Liver (tissue), 9 donors: ENCODE results near the gene DNAJB4. TPM values are rescaled to one million over a fixed set of nuclear protein-coding genes. Genes with fewer than 3 reads are reported as not detected.

Experiments used
- DNase-seq: peaks from one replicate; pipeline ENCODE4 v3.0.0-alpha.2; 2017; ENCODE audit warnings: low spot score
- H3K27ac ChIP-seq, 2 donors: one replicate each; pipeline ENCODE4 v1.7.0; 2013; ENCODE audit warnings: inconsistent platforms in 2 of 2, low read length in 2 of 2, control low read depth in 1 of 2, low read depth in 1 of 2, mild to moderate bottlenecking in 1 of 2
- H3K27me3 ChIP-seq, 4 donors: one replicate each; pipeline versions ENCODE4 v1.6.1 to v1.7.0; 2013; ENCODE audit warnings: low read length in 3 of 4, inconsistent platforms in 1 of 4, mild to moderate bottlenecking in 1 of 4, moderate library complexity in 1 of 4; ENCODE audit not compliant: control insufficient read depth in 4 of 4, insufficient read depth in 4 of 4
- H3K36me3 ChIP-seq, 4 donors: one replicate each; pipeline versions ENCODE4 v1.6.1 to v1.7.0; 2013; ENCODE audit warnings: low read length in 3 of 4, mild to moderate bottlenecking in 3 of 4, low read depth in 1 of 4, moderate library complexity in 1 of 4; ENCODE audit not compliant: control insufficient read depth in 4 of 4, insufficient read depth in 3 of 4
- H3K4me1 ChIP-seq, 4 donors: one replicate each; pipeline versions ENCODE4 v1.6.1 to v1.7.0; 2013; ENCODE audit warnings: low read length in 3 of 4, mild to moderate bottlenecking in 3 of 4, moderate library complexity in 1 of 4; ENCODE audit not compliant: control insufficient read depth in 4 of 4, insufficient read depth in 4 of 4
- H3K4me3 ChIP-seq, 3 donors: one replicate each; pipeline versions ENCODE4 v1.6.1 to v1.7.0; 2013; ENCODE audit warnings: low read length in 3 of 3, control low read depth in 1 of 3, low read depth in 1 of 3, mild to moderate bottlenecking in 1 of 3
- H3K9ac ChIP-seq, 2 donors: one replicate each; pipeline ENCODE4 v1.7.0; 2013; ENCODE audit warnings: low read length in 2 of 2, mild to moderate bottlenecking in 2 of 2, moderate library complexity in 2 of 2, control low read depth in 1 of 2, low read depth in 1 of 2
- H3K9me3 ChIP-seq, 4 donors: one replicate each; pipeline versions ENCODE4 v1.6.1 to v1.7.0; 2013; ENCODE audit warnings: low read length in 3 of 4; ENCODE audit not compliant: control insufficient read depth in 4 of 4
- EGR1 ChIP-seq, 2 donors: IDR thresholded peaks; 2 replicates each; pipeline ENCODE4 v1.6.1; 2016 to 2018; ENCODE audit warnings: antibody characterized with exemption in 2 of 2, low read depth in 2 of 2
- FOXA1 ChIP-seq: IDR thresholded peaks from 2 replicates; pipeline ENCODE4 v1.6.1; 2016; ENCODE audit warnings: antibody characterized with exemption
- FOXA2 ChIP-seq: IDR thresholded peaks from 2 replicates; pipeline ENCODE4 v1.6.1; 2016; ENCODE audit warnings: antibody characterized with exemption
- GABPA ChIP-seq, 2 donors: IDR thresholded peaks in 1 of 2; conservative IDR thresholded peaks in 1 of 2; 2 replicates each; pipeline ENCODE4 v1.6.1; 2016; ENCODE audit warnings: antibody characterized with exemption in 2 of 2, mild to moderate bottlenecking in 1 of 2, moderate library complexity in 1 of 2
- JUND ChIP-seq, 2 donors: IDR thresholded peaks; 2 replicates each; pipeline ENCODE4 v1.6.1; 2016; ENCODE audit warnings: antibody characterized with exemption in 2 of 2
- NR2F2 ChIP-seq: IDR thresholded peaks from 2 replicates; pipeline ENCODE4 v1.6.1; 2016; ENCODE audit warnings: antibody characterized with exemption
- RAD21 ChIP-seq, 2 donors: IDR thresholded peaks; 2 replicates each; pipeline ENCODE4 v1.6.1; 2016; ENCODE audit warnings: antibody characterized with exemption in 2 of 2, mild to moderate bottlenecking in 2 of 2
- SP1 ChIP-seq: IDR thresholded peaks from 2 replicates; pipeline ENCODE4 v1.6.1; 2018; ENCODE audit warnings: antibody characterized with exemption, mild to moderate bottlenecking
- WGBS: extraction: QIAGEN DNeasy Blood & Tissue Kit; methylation state at CpG from one replicate; pipeline ENCODE4 v1.1.7; 2013; 5-methylcytosine and 5-hydroxymethylcytosine counted together
- polyA plus RNA-seq, 2 donors: library from polyadenylated mRNA; stranded (reverse) in 1 of 2; unstranded in 1 of 2; fragments of 200-250 nt in 1 of 2; fragments of >200 nt in 1 of 2; fragmentation: Nextera tagmentation in 1 of 2; extraction: Ambion mirVana in 1 of 2; gene quantifications; one replicate each; pipeline versions ENCODE4 v1.2.1 to v1.2.3, GENCODE V29; 2013 to 2015
- total RNA-seq, 2 donors: library from RNA; depleted of rRNA; stranded (reverse); fragments of >200 nt; gene quantifications; one replicate each; pipeline ENCODE4 v1.2.3, GENCODE V29; 2014
- TF ChIP-seq, protein P1 (sequence below): IDR thresholded peaks from 2 replicates; pipeline ENCODE4 v1.6.1; 2016; ENCODE audit warnings: antibody characterized with exemption
- TF ChIP-seq, protein P2 (sequence below): IDR thresholded peaks from 2 replicates; pipeline ENCODE4 v1.6.1; 2016; ENCODE audit warnings: antibody characterized with exemption, mild to moderate bottlenecking
- TF ChIP-seq, protein P3 (sequence below): IDR thresholded peaks from 2 replicates; pipeline ENCODE4 v1.6.1; 2016; ENCODE audit warnings: antibody characterized with exemption
- TF ChIP-seq, protein P4 (sequence below): fragments of 150-350 bp; IDR thresholded peaks from 2 replicates; pipeline ENCODE4 v1.5.1; 2017; ENCODE audit warnings: improper control_type of control experiment, low read depth, low read length; ENCODE audit not compliant: missing input control
- TF ChIP-seq, protein P5 (sequence below): IDR thresholded peaks from 2 replicates; pipeline ENCODE4 v1.6.1; 2016; ENCODE audit warnings: antibody characterized with exemption
- donor health status: healthy.
- donor health status: healthy.
- donor health status: healthy.
- donor health status: healthy.
- donor health status: healthy.

The DNAJB4 gene
- total and polyA plus RNA-seq, 4 donors: 5.7 to 21.6 (median 10.0) TPM

DNA sequence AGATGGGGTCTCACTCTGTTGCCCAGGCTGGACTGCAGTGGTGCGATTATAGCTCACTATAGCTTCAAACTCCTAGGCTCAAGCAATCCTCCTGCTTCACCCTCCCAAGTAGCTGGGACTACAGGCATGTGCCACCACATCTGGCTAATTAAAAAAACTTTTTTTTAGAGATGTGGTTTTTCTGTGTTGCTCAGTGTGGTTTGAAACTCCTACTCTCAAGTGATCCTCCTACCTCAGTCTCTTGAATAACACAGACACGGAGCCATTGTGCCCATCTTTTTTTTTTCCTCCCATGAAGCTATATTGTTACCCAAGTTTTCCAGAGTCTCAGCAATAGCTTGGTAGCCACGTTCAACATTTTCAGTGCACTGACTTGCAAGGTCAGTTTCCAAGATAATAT, 43.7 kb downstream of the DNAJB4 start:
- no peak for DNase-seq
- no peak overlapping the region for H3K9ac ChIP-seq
- peaks cover 2 to 44% (median 28%) of the 10 kb centered on the region in 4 donors for H3K4me1 ChIP-seq
- H3K27me3 ChIP-seq: no peaks in the 10 kb centered on the region
- TF ChIP-seq FOXA2: no peak
- TF ChIP-seq JUND (IDR thresholded peaks at IDR 0.05): no peak
- no peak for TF ChIP-seq EGR1 (IDR thresholded peaks at IDR 0.05; ENCODE audit: low read depth in 2 of 2)
- TF ChIP-seq, protein P1, sequence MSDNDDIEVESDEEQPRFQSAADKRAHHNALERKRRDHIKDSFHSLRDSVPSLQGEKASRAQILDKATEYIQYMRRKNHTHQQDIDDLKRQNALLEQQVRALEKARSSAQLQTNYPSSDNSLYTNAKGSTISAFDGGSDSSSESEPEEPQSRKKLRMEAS: no peak
- TF ChIP-seq, protein P2, sequence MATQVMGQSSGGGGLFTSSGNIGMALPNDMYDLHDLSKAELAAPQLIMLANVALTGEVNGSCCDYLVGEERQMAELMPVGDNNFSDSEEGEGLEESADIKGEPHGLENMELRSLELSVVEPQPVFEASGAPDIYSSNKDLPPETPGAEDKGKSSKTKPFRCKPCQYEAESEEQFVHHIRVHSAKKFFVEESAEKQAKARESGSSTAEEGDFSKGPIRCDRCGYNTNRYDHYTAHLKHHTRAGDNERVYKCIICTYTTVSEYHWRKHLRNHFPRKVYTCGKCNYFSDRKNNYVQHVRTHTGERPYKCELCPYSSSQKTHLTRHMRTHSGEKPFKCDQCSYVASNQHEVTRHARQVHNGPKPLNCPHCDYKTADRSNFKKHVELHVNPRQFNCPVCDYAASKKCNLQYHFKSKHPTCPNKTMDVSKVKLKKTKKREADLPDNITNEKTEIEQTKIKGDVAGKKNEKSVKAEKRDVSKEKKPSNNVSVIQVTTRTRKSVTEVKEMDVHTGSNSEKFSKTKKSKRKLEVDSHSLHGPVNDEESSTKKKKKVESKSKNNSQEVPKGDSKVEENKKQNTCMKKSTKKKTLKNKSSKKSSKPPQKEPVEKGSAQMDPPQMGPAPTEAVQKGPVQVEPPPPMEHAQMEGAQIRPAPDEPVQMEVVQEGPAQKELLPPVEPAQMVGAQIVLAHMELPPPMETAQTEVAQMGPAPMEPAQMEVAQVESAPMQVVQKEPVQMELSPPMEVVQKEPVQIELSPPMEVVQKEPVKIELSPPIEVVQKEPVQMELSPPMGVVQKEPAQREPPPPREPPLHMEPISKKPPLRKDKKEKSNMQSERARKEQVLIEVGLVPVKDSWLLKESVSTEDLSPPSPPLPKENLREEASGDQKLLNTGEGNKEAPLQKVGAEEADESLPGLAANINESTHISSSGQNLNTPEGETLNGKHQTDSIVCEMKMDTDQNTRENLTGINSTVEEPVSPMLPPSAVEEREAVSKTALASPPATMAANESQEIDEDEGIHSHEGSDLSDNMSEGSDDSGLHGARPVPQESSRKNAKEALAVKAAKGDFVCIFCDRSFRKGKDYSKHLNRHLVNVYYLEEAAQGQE: no peak
- TF ChIP-seq RAD21 (IDR thresholded peaks at IDR 0.05): no peak
- TF ChIP-seq, protein P3, sequence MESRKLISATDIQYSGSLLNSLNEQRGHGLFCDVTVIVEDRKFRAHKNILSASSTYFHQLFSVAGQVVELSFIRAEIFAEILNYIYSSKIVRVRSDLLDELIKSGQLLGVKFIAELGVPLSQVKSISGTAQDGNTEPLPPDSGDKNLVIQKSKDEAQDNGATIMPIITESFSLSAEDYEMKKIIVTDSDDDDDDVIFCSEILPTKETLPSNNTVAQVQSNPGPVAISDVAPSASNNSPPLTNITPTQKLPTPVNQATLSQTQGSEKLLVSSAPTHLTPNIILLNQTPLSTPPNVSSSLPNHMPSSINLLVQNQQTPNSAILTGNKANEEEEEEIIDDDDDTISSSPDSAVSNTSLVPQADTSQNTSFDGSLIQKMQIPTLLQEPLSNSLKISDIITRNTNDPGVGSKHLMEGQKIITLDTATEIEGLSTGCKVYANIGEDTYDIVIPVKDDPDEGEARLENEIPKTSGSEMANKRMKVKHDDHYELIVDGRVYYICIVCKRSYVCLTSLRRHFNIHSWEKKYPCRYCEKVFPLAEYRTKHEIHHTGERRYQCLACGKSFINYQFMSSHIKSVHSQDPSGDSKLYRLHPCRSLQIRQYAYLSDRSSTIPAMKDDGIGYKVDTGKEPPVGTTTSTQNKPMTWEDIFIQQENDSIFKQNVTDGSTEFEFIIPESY: no peak
- TF ChIP-seq GABPA (IDR thresholded peaks at IDR 0.05 in 1 of 2, conservative IDR thresholded peaks at IDR 0.05 in 1 of 2): no peak
- no peak for TF ChIP-seq FOXA1
- TF ChIP-seq SP1: no peak
- TF ChIP-seq, protein P4, sequence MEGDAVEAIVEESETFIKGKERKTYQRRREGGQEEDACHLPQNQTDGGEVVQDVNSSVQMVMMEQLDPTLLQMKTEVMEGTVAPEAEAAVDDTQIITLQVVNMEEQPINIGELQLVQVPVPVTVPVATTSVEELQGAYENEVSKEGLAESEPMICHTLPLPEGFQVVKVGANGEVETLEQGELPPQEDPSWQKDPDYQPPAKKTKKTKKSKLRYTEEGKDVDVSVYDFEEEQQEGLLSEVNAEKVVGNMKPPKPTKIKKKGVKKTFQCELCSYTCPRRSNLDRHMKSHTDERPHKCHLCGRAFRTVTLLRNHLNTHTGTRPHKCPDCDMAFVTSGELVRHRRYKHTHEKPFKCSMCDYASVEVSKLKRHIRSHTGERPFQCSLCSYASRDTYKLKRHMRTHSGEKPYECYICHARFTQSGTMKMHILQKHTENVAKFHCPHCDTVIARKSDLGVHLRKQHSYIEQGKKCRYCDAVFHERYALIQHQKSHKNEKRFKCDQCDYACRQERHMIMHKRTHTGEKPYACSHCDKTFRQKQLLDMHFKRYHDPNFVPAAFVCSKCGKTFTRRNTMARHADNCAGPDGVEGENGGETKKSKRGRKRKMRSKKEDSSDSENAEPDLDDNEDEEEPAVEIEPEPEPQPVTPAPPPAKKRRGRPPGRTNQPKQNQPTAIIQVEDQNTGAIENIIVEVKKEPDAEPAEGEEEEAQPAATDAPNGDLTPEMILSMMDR: no peak
- TF ChIP-seq NR2F2: no peak
- WGBS: 84% methylated on average over 3 of the region's 3 CpGs
- H3K27ac ChIP-seq: no peak overlapping the region
- H3K9me3 ChIP-seq: no peaks in the 10 kb centered on the region
- H3K36me3 ChIP-seq: no peaks in the 10 kb centered on the region
- no peak overlapping the region for H3K4me3 ChIP-seq

DNA sequence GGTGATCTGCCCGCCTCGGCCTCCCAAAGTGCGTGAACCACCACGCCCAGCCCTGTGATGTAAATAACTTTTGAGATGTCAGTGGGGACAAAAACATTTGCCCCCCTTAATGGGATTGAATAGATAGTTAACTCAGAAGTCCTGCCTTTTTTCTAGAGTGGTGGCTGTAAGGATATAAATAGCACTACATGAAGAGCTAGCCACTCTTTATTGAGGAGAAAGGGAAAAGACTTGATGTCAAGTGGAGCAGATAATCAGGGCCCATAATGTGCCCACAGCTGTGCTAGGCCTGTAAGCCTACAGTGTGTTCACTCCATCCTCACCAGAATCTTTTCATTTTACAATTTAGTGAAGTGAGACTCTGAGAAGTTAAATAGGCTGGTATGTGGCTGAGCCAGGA, 44.7 kb downstream of the DNAJB4 start:
- H3K27me3 ChIP-seq: no peaks in the 10 kb centered on the region
- no peak overlapping the region for H3K9ac ChIP-seq
- no peak overlapping the region for H3K4me3 ChIP-seq
- H3K27ac ChIP-seq: no peak overlapping the region
- 97% methylated on average over 4 of the region's 4 CpGs for WGBS
- DNase-seq: no peak
- no peaks in the 10 kb centered on the region for H3K36me3 ChIP-seq
- H3K9me3 ChIP-seq: no peaks in the 10 kb centered on the region
- H3K4me1 ChIP-seq: peaks cover 2 to 34% (median 25%) of the 10 kb centered on the region in 4 donors
- TF ChIP-seq GABPA (IDR thresholded peaks at IDR 0.05 in 1 of 2, conservative IDR thresholded peaks at IDR 0.05 in 1 of 2) (no peak), SP1 (no peak)
- TF ChIP-seq, protein P5, sequence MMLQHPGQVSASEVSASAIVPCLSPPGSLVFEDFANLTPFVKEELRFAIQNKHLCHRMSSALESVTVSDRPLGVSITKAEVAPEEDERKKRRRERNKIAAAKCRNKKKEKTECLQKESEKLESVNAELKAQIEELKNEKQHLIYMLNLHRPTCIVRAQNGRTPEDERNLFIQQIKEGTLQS: no peak
